H1 (cell line): ENCODE measurements around the gene ROM1. TPM values are rescaled to one million over a fixed set of nuclear protein-coding genes. Genes with fewer than 3 reads are reported as not detected.

Experiments
- BCL11A ChIP-seq, 2 experiments: IDR thresholded peaks; one replicate each; pipeline ENCODE4 v1.6.1; 2011; ENCODE audit warnings: low read depth in 2 of 2, low read length in 2 of 2, mild to moderate bottlenecking in 2 of 2
- CBX5 ChIP-seq: fragments of 300-800, 300-1000 bp; sonication (generic); IDR thresholded peaks from 2 replicates; pipeline ENCODE4 v1.7.1; 2016; ENCODE audit warnings: antibody characterized with exemption, low read length, low read depth
- CEBPB ChIP-seq: IDR thresholded peaks from 2 replicates; pipeline ENCODE4 v1.6.1; 2012; ENCODE audit warnings: low read depth, low read length
- CTCF ChIP-seq, 3 experiments: IDR thresholded peaks; 1 replicate in 2 of 3; 2 replicates in 1 of 3; pipeline versions ENCODE4 v1.5.1 to v1.6.1; 2011; ENCODE audit warnings: low read length in 3 of 3, mild to moderate bottlenecking in 3 of 3, inconsistent platforms in 2 of 3, low read depth in 1 of 3, moderate library complexity in 1 of 3; ENCODE audit not compliant: insufficient read depth in 1 of 3; ENCODE audit errors: control extremely low read depth in 1 of 3
- GTF2F1 ChIP-seq: IDR thresholded peaks from 2 replicates; pipeline ENCODE4 v1.6.1; 2012; ENCODE audit warnings: low read depth, low read length, improper control_type of control experiment, borderline replicate concordance
- SIX5 ChIP-seq: IDR thresholded peaks from 2 replicates; pipeline ENCODE4 v1.6.1; 2011; ENCODE audit warnings: mild to moderate bottlenecking, low read depth, low read length
- USF2 ChIP-seq: IDR thresholded peaks from 2 replicates; pipeline ENCODE4 v1.6.1; 2011; ENCODE audit warnings: low read length, improper control_type of control experiment
- polyA plus RNA-seq, 7 experiments: library from polyadenylated mRNA; depleted of rRNA in 3 of 7; stranded (reverse) in 5 of 7; unstranded in 2 of 7; fragments of >200 nt in 5 of 7; fragments of 200-250 nt in 2 of 7; gene quantifications; 1 replicate in 5 of 7; 2 replicates in 1 of 7; 4 replicates in 1 of 7; pipeline versions ENCODE4 v1.2.1 to v1.2.3, GENCODE V29; 2011 to 2013; ENCODE audit warnings: missing spikeins in 2 of 7, mixed read lengths in 2 of 7
- total RNA-seq: library from RNA; stranded (reverse); fragmentation: NEBNext Ultra II Directional; extraction: Animal tissue kit (Norgen Biotek cat#: 25700); gene quantifications from 2 replicates; pipeline ENCODE4 v1.2.1, GENCODE V29; 2021
- TF ChIP-seq, protein P1 (sequence below): fragments of 300-600 bp; sonication (generic); IDR thresholded peaks from 2 replicates; pipeline ENCODE4 v1.7.1; 2012; ENCODE audit warnings: low read length, moderate library complexity, mild to moderate bottlenecking, inconsistent platforms; ENCODE audit not compliant: insufficient replicate concordance

Gene ROM1
- total and polyA plus RNA-seq, 2 of the 8 experiments (the other 6 are each of a cell fraction or from before 2014, with no cell fraction given), result 0.86 to 2.2 TPM

DNA sequence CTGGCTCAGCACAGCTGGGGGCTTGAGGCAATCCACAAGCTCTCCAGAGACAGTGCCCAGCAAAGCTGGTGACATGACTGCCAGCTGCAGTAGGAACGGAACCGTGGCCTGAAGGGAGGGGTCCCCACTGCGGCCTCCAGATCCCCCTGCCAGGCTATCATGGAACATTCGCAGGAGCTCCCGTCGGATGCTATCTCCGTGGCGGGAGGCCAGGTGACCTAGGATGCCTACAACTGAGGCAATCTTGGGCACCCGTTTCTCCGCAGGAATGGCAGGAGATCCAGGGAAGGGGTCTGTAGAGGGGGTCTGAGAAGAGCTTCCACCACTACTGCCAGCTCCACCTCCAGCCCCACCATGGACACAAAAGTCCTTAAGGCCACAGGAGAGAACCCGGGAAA lies 35.9 kb downstream of the ROM1 start (continued):
- TF ChIP-seq, protein P1, sequence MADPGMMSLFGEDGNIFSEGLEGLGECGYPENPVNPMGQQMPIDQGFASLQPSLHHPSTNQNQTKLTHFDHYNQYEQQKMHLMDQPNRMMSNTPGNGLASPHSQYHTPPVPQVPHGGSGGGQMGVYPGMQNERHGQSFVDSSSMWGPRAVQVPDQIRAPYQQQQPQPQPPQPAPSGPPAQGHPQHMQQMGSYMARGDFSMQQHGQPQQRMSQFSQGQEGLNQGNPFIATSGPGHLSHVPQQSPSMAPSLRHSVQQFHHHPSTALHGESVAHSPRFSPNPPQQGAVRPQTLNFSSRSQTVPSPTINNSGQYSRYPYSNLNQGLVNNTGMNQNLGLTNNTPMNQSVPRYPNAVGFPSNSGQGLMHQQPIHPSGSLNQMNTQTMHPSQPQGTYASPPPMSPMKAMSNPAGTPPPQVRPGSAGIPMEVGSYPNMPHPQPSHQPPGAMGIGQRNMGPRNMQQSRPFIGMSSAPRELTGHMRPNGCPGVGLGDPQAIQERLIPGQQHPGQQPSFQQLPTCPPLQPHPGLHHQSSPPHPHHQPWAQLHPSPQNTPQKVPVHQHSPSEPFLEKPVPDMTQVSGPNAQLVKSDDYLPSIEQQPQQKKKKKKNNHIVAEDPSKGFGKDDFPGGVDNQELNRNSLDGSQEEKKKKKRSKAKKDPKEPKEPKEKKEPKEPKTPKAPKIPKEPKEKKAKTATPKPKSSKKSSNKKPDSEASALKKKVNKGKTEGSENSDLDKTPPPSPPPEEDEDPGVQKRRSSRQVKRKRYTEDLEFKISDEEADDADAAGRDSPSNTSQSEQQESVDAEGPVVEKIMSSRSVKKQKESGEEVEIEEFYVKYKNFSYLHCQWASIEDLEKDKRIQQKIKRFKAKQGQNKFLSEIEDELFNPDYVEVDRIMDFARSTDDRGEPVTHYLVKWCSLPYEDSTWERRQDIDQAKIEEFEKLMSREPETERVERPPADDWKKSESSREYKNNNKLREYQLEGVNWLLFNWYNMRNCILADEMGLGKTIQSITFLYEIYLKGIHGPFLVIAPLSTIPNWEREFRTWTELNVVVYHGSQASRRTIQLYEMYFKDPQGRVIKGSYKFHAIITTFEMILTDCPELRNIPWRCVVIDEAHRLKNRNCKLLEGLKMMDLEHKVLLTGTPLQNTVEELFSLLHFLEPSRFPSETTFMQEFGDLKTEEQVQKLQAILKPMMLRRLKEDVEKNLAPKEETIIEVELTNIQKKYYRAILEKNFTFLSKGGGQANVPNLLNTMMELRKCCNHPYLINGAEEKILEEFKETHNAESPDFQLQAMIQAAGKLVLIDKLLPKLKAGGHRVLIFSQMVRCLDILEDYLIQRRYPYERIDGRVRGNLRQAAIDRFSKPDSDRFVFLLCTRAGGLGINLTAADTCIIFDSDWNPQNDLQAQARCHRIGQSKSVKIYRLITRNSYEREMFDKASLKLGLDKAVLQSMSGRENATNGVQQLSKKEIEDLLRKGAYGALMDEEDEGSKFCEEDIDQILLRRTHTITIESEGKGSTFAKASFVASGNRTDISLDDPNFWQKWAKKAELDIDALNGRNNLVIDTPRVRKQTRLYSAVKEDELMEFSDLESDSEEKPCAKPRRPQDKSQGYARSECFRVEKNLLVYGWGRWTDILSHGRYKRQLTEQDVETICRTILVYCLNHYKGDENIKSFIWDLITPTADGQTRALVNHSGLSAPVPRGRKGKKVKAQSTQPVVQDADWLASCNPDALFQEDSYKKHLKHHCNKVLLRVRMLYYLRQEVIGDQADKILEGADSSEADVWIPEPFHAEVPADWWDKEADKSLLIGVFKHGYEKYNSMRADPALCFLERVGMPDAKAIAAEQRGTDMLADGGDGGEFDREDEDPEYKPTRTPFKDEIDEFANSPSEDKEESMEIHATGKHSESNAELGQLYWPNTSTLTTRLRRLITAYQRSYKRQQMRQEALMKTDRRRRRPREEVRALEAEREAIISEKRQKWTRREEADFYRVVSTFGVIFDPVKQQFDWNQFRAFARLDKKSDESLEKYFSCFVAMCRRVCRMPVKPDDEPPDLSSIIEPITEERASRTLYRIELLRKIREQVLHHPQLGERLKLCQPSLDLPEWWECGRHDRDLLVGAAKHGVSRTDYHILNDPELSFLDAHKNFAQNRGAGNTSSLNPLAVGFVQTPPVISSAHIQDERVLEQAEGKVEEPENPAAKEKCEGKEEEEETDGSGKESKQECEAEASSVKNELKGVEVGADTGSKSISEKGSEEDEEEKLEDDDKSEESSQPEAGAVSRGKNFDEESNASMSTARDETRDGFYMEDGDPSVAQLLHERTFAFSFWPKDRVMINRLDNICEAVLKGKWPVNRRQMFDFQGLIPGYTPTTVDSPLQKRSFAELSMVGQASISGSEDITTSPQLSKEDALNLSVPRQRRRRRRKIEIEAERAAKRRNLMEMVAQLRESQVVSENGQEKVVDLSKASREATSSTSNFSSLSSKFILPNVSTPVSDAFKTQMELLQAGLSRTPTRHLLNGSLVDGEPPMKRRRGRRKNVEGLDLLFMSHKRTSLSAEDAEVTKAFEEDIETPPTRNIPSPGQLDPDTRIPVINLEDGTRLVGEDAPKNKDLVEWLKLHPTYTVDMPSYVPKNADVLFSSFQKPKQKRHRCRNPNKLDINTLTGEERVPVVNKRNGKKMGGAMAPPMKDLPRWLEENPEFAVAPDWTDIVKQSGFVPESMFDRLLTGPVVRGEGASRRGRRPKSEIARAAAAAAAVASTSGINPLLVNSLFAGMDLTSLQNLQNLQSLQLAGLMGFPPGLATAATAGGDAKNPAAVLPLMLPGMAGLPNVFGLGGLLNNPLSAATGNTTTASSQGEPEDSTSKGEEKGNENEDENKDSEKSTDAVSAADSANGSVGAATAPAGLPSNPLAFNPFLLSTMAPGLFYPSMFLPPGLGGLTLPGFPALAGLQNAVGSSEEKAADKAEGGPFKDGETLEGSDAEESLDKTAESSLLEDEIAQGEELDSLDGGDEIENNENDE, result no peak
- TF ChIP-seq GTF2F1, result no peak
- no peak for TF ChIP-seq SIX5
- no peak for TF ChIP-seq BCL11A (IDR thresholded peaks at IDR 0.05; ENCODE audit: low read depth in 2 of 2, low read length in 2 of 2)
- TF ChIP-seq CTCF (IDR thresholded peaks at IDR 0.05; ENCODE audit: control extremely low read depth in 1 of 3, insufficient read depth in 1 of 3, low read depth in 1 of 3, low read length in 3 of 3), result no peak
- TF ChIP-seq USF2, result no peak
- no peak for TF ChIP-seq CEBPB
- TF ChIP-seq CBX5, result no peak
